ENCODE measurements around the gene KCNJ16. TPM values are rescaled to one million over a fixed set of nuclear protein-coding genes. Genes with fewer than 3 reads are reported as not detected.

Gene KCNJ16
- total RNA-seq, 1 donor from 2014 or later: 0.23 TPM

GRCh38 chr17:70078549-70078948, 3.5 kb downstream of the KCNJ16 start:
- no peak overlapping the region for H3K4me3 Mint-ChIP-seq (ENCODE audit: unreplicated experiment)

GRCh38 chr17:70078994-70079531, 4.0 kb downstream of the KCNJ16 start:
- TF ChIP-seq CTCF (IDR thresholded peaks at IDR 0.05; ENCODE audit: unreplicated experiment): no peak
- Mint-ChIP-seq H3K4me3 (ENCODE audit: unreplicated experiment) (no peak overlapping the region), H3K4me1 (ENCODE audit: unreplicated experiment) (no peaks in the 10 kb centered on the region), H3K27me3 (ENCODE audit: unreplicated experiment) (no peaks in the 10 kb centered on the region), H3K36me3 (ENCODE audit: low read depth, unreplicated experiment) (no peaks in the 10 kb centered on the region), H3K27ac (ENCODE audit: unreplicated experiment) (no peak overlapping the region), H3K9me3 (ENCODE audit: unreplicated experiment) (no peaks in the 10 kb centered on the region)
- DNase-seq (ENCODE audit: low spot score): no peak

More at GRCh38 chr17:70078549-70078948, 3.5 kb downstream of the KCNJ16 start:
- no peak for DNase-seq (ENCODE audit: low spot score)
- TF ChIP-seq CTCF (IDR thresholded peaks at IDR 0.05; ENCODE audit: unreplicated experiment): no peak
- Mint-ChIP-seq H3K36me3 (ENCODE audit: low read depth, unreplicated experiment) (no peaks in the 10 kb centered on the region), H3K9me3 (ENCODE audit: unreplicated experiment) (no peaks in the 10 kb centered on the region), H3K27me3 (ENCODE audit: unreplicated experiment) (no peaks in the 10 kb centered on the region), H3K27ac (ENCODE audit: unreplicated experiment) (no peak overlapping the region), H3K4me1 (ENCODE audit: unreplicated experiment) (no peaks in the 10 kb centered on the region)

- H3K4me3 Mint-ChIP-seq (ENCODE audit: unreplicated experiment): no peak overlapping the region
- no peaks in the 10 kb centered on the region for H3K36me3 Mint-ChIP-seq (ENCODE audit: low read depth, unreplicated experiment)
- DNase-seq (ENCODE audit: low spot score): no peak
- H3K4me1 Mint-ChIP-seq (ENCODE audit: unreplicated experiment): no peaks in the 10 kb centered on the region
- H3K27ac Mint-ChIP-seq (ENCODE audit: unreplicated experiment): no peak overlapping the region
- H3K27me3 Mint-ChIP-seq (ENCODE audit: unreplicated experiment): no peaks in the 10 kb centered on the region
- TF ChIP-seq CTCF (IDR thresholded peaks at IDR 0.05; ENCODE audit: unreplicated experiment): no peak
- H3K9me3 Mint-ChIP-seq (ENCODE audit: unreplicated experiment): no peaks in the 10 kb centered on the region
These were observed 5.7 kb downstream of the KCNJ16 start for GRCh38 chr17:70080541-70081347.

GRCh38 chr17:70081885-70082284, 6.9 kb downstream of the KCNJ16 start:
- Mint-ChIP-seq H3K36me3 (ENCODE audit: low read depth, unreplicated experiment) (no peaks in the 10 kb centered on the region), H3K27me3 (ENCODE audit: unreplicated experiment) (no peaks in the 10 kb centered on the region), H3K27ac (ENCODE audit: unreplicated experiment) (no peak overlapping the region), H3K9me3 (ENCODE audit: unreplicated experiment) (no peaks in the 10 kb centered on the region), H3K4me3 (ENCODE audit: unreplicated experiment) (no peak overlapping the region), H3K4me1 (ENCODE audit: unreplicated experiment) (no peaks in the 10 kb centered on the region)
- no peak for TF ChIP-seq CTCF (IDR thresholded peaks at IDR 0.05; ENCODE audit: unreplicated experiment)
- no peak for DNase-seq (ENCODE audit: low spot score)

- no peak for DNase-seq (ENCODE audit: low spot score)
- no peak overlapping the region for H3K27ac Mint-ChIP-seq (ENCODE audit: unreplicated experiment)
- no peak for TF ChIP-seq CTCF (IDR thresholded peaks at IDR 0.05; ENCODE audit: unreplicated experiment)
- no peaks in the 10 kb centered on the region for H3K9me3 Mint-ChIP-seq (ENCODE audit: unreplicated experiment)
- H3K27me3 Mint-ChIP-seq (ENCODE audit: unreplicated experiment): no peaks in the 10 kb centered on the region
- no peak overlapping the region for H3K4me3 Mint-ChIP-seq (ENCODE audit: unreplicated experiment)
- H3K4me1 Mint-ChIP-seq (ENCODE audit: unreplicated experiment): no peaks in the 10 kb centered on the region
- no peaks in the 10 kb centered on the region for H3K36me3 Mint-ChIP-seq (ENCODE audit: low read depth, unreplicated experiment)
These were observed 9.5 kb downstream of the KCNJ16 start for GRCh38 chr17:70084476-70084875.
